ENCODE measurements around the gene STUB1.
A peak's percentile ranks its signal among the peaks of the same experiment; 100 is the strongest.

The STUB1 gene

DNA sequence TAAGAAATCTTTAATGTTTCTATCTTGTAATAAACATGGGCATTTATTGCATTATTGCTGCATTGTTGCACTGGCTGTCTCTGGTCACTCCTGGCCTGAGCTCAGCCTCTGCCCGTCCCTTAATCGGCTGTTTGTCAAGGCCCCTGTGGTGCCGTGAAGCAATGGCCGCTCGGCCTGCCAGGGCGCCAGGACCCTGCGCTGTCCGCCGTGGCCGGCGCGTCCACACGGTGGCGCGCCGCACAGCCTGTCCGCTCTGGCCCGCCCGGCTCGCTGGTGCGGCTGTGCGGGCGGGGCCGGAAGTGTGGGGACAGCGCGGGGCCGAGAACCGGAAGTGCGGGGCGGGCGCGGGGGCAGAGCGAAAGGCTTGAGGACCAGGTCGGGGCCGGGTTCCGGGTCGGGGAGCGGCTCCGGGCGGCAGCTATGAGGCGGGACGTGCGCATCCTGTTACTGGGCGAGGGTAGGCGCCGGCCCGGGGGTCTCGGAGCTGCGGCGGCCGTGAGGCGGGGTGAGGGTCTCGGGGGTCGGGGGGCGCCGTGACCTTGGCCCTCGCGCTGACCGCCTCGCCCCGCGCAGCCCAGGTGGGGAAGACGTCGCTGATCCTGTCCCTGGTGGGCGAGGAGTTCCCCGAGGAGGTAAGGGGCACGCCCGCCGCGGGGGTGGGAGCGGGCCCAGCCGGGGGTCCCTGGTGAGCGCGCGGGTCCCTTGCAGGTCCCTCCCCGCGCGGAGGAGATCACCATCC, 12.3 kb upstream of the STUB1 start, which contains the start of gene RHOT2:
TSS of gene RHOT2 (plus strand) at position 353 of the 739 bp plus-strand sequence. CDS start at position 421, 68 bp downstream.
- peak; percentile 48 to 80 for DNase-seq

DNA sequence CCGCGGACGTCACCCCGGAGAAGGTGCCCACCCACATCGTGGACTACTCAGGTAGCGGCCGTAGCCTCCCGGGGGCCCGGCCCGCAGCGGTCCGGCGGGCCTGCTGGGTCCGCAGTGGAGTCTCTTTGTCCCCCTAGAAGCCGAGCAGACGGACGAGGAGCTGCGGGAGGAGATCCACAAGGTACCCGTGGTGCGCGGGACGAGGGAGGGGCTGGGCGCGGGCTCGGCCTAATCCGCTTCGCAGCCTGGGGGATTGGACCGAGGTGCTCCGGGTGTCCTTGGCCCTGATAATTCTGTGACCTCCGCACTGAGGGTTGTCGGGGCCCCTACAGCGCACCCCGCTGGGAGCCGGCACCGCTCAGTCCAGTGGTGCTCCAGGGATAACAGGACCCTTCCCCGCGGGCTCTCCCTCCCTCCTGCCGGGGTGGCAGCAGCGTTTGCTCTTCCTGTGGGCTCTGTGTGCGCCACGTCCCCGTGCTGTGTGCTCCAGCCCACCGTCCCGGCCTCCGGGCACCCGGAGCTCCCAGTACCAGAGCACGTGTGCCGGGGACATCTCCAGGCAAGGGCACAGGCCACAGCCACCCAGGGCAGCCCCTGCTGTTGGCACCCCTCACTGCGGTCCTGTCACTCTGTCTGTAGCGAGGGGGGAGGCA, 11.6 kb upstream of the STUB1 start:
- no peak for DNase-seq

DNA sequence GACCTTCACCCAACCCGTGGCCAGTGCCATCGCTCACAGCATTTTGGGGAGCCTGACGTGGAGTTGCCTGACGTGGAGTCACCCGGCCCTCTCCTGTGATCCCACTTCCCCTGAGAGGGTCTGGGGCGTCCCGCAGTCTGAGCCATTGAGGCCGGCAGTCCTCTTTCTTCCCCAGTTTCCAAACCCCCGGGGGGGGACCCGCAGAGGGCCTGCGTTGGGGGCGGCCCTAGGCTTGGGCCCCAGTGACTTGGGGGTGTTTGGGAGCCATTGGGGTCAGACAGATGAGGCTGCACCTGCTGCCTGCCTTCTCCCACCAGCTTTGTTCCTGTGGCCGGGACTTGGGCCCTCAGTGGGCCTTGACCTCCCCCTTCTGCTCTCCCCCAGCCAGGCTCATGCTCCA, 10.5 kb upstream of the STUB1 start:
- no peak for DNase-seq

DNA sequence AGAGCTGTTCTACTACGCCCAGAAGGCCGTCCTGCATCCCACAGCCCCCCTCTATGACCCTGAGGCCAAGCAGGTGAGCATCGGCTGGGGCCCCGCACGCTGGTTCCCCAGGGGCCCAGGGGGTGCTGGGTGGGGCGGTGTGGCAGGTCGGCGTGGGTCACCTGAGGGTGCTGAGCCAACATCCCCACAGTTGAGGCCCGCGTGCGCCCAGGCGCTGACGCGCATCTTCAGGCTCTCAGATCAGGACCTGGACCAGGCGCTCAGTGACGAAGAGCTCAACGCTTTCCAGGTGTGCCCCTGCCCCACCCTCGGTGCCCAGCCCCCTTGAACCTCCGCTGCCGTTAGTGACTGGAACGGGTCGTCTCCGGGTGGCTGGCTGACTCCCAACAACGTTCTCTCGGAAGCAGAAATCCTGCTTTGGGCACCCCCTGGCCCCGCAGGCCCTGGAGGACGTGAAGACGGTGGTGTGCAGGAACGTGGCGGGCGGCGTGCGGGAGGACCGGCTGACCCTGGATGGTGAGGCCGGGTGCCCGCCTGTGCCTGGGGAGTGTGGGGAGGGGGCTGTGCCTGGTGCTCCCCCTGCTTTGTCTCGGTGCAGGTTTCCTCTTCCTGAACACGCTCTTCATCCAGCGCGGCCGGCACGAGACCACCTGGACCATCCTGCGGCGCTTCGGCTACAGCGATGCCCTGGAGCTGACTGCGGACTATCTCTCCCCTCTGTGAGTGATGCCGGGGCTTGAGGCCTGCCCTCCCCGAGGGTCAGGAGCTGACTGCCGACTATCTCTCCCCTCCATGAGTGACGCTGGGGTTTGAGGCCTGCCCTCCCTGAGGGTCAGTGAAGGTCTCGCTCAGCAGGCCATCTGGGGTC, 9.5 kb upstream of the STUB1 start:
- no peak for DNase-seq

DNA sequence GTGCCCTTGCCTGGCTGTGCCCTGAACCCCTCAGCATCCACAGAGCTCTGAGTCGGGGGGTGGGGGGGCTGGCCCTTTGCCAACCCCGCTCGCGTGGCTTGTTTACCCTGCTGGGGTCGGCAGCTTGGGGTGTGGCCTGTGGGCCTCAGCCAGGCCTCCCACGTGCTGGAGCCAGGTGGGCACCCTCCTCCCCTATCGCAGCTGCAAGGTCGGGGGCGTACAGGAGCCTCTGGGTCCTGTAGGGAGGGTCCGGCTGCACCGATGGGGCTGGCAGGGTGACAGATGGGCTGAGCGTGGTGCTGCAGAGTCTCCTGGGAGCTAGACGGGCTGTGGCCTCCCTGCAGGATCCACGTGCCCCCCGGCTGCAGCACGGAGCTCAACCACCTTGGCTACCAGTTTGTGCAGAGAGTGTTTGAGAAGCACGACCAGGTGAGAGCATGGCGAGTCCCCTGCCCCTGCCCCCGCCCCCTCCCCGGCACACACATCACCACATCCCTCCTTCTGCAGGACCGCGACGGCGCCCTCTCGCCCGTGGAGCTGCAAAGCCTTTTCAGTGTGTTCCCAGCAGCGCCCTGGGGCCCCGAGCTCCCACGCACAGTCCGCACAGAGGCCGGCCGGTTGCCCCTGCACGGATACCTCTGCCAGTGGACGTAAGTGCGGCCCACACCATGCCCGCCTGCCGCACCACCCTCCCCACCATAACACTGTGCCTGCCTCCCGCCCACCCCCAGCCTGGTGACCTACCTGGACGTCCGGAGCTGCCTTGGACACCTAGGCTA, 8.7 kb upstream of the STUB1 start:
- DNase-seq, result no peak

DNA sequence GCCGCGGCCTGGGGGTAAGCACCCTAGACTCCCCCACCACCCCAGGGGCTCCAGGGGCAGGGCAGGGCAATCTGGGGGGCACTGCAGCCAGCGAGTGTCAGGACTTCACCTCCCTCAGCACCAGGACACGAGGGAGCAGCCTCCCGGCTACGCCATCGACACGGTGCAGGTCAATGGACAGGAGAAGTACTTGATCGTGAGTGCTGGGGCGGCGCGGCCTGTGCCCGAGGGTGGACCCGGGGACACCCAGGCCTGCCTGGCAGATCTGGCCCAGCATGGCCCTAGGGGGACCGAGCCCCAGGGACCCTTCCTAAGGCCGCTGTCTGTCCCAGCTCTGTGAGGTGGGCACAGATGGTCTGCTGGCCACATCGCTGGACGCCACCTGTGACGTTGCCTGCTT, 7.8 kb upstream of the STUB1 start:
- DNase-seq, result no peak

DNA sequence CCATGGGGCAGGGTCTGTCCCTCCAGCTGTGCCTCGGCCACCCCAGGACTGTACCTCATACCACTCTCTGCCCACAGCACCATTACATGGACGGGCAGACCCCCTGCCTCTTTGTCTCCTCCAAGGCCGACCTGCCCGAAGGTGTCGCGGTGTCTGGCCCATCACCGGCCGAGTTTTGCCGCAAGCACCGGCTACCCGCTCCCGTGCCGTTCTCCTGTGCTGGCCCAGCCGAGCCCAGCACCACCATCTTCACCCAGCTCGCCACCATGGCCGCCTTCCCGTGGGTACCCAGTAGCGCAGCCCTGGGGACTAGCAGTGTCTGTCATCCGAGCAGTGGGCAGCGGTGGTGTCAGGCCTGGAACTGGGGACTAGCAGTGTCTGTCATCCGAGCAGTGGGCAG, 7.4 kb upstream of the STUB1 start:
- DNase-seq, result no peak

DNA sequence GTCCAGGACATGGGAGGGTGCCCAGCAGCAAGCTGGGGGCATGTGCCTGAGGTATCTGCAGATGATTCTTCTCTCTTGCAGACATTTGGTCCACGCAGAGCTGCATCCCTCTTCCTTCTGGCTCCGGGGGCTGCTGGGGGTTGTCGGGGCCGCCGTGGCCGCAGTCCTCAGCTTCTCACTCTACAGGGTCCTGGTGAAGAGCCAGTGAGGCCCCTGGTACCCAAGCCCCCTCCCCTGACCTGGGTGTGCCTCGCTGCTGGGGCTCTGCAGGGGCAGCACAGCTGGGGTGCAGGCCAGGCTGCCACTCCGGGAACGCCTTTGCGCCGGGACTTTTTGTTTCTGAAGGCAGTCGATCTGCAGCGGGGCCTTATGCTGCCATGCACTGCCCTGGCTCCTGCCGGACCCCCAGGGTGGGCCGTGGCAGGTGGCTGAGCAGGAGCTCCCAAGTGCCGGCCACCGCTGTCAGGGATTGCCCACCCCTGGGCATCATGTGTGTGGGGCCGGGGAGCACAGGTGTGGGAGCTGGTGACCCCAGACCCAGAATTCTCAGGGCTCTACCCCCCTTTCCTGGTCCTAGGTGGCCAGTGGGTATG, 6.7 kb upstream of the STUB1 start:
- DNase-seq, result no peak

DNA sequence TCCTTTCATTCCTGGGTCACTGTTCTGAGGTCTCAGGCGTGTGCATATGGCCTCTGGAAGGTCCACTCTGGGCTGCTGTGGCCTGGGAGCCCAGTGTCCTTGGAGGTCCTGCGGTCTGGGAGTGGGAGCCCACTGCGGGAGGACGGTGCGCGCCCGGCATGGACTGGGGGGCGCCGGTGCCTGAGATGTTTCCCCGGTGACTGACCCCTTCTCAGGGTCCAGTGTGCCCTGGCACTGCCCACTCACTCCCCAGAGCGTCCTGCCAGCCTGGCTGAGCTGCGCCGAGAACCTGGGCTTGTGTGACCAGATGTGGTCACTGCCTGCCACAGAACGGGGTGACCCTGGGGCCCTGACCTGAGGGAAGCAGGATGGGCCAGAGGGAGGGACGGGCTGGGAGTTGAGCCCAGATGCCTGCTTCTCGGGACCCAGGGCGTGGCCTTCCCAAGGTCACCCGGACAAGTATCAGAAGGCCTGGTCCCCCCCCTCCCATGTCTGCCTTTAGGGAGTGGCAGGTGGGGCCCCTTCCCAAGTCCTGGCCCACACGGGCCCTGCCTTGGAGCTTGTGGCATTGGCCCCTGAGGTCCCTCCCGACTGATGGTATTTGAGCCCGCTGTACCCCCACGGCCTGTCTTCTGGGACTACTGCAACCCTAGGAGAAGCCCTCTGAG, 5.9 kb upstream of the STUB1 start:
- no peak for DNase-seq

DNA sequence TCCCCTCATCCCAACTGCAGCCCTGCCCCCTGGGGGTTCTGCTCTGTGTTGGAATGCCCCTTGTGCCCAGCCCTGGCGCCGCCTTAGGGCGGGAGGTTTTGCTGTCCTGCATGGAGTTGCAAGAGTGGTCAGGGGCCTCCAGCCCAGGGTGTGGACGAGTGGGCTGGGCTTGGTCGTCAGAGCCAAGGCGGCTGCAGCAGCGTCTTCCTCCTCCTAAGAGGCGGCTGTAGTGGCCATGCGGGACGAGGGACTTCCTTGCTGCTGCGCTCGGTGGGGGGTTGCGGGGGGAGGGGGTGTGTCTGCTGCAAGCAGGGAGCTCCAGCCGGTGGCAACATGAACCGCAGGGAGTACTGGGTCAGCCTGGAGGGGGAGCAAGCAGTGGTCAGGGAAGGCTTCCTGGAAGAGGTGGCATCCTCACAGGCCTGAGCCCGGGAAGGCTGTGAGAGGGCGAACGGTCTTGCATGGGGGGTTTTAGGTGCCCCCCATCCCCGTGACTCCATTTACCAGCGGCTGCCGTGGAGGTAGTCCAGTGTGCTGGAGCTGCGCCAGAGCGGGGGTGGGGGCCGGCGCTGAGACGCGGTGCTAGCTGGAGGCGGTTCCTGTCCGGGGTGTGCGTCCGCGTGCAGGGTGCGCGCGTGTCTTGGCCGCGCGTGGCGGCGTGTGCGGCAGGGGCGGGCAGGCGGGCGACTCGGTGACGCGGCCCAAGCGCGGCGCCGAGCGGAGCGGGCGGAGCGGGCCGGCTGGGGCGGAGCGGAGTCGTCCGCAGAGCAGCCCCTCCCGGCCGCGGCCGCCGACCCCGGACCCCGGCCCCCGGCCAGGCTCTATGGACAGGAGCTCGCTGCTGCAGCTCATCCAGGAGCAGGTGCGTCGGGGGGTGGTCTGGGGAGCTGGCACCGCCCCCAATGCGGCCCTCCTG, 5.0 kb upstream of the STUB1 start, which contains the start of gene RHBDL1:
TSS of gene RHBDL1 (plus strand) at position 704 of the 916 bp plus-strand sequence. CDS start at position 824, 120 bp downstream.
- DNase-seq, result no peak

DNA sequence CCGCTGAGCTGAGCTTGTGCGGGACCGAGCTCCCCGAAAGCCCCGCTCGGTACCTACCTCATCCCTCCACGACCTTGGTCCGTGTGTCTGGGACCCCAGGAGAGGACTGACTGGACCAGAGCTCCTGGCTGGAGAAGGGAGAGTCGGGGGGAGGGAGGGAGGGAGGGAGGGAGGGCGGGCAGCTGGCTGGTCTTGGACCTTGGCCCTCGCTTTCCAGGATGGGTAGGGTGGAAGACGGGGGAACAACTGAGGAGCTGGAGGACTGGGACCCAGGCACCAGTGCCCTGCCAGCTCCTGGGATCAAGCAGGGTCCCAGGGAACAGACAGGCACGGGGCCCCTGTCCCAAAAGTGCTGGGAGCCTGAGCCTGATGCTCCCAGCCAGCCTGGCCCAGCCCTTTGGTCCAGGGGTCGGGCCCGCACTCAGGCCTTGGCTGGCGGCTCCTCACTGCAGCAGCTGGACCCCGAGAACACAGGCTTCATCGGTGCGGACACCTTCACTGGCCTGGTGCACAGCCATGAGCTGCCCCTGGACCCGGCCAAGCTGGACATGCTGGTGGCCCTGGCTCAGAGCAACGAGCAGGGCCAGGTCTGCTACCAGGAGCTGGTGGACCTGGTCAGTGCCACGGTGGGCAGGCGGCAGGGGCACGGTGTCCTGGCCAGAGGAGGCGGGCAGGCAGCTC, 4.2 kb upstream of the STUB1 start:
- DNase-seq, result no peak

DNA sequence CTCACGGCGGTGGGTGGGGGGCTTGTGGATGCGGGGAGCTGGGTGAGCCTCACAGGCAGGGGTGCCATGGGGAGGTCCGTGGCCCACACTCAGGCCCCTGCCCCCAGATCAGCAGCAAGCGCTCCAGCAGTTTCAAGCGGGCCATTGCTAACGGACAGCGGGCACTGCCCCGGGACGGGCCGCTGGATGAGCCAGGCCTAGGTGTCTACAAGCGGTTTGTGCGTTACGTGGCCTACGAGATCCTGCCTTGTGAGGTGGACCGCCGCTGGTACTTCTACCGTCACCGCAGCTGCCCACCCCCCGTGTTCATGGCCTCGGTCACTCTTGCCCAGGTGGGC, 3.7 kb upstream of the STUB1 start:
- no peak for DNase-seq

DNA sequence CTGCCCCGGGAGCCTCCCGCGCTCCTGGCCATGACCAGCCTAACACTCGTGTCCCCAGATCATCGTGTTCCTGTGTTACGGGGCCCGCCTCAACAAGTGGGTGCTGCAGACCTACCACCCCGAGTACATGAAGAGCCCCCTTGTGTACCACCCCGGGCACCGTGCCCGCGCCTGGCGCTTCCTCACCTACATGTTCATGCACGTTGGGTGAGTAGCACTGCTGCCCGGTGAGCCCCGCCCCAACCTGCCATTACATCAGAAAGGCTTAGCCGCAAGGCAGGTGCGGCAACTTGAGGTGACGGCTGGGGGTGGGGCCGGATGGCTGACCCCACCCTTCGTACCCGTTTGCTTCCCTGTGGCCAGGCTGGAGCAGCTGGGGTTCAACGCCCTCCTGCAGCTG, 3.3 kb upstream of the STUB1 start:
- no peak for DNase-seq

DNA sequence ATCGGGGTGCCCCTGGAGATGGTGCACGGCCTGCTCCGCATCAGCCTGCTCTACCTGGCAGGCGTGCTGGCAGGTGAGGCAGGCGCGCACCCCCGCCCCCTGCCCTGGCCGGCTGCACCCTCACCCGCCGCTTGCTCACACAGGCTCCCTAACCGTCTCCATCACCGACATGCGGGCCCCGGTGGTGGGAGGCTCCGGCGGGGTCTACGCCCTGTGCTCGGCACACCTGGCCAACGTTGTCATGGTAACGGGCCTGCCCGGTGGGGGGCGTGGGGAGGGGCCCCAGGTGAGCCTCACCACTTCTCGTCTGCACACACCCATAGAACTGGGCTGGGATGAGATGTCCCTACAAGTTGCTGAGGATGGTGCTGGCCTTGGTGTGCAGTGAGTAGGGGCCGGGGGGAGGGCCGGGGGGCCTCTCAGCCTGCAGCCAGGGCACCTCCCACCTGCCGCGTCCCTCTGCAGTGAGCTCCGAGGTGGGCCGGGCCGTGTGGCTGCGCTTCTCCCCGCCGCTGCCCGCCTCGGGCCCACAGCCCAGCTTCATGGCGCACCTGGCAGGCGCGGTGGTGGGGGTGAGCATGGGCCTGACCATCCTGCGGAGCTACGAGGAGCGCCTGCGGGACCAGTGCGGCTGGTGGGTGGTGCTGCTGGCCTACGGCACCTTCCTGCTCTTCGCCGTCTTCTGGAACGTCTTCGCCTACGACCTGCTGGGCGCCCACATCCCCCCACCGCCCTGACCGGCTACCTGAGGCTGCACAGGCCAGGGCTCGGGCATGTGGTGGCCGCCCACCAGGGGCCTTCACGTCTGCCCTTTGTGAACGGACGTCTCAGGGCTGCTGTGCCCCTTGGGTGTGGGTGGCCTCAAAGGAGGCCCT, 2.7 kb upstream of the STUB1 start:
- DNase-seq, result no peak

DNA sequence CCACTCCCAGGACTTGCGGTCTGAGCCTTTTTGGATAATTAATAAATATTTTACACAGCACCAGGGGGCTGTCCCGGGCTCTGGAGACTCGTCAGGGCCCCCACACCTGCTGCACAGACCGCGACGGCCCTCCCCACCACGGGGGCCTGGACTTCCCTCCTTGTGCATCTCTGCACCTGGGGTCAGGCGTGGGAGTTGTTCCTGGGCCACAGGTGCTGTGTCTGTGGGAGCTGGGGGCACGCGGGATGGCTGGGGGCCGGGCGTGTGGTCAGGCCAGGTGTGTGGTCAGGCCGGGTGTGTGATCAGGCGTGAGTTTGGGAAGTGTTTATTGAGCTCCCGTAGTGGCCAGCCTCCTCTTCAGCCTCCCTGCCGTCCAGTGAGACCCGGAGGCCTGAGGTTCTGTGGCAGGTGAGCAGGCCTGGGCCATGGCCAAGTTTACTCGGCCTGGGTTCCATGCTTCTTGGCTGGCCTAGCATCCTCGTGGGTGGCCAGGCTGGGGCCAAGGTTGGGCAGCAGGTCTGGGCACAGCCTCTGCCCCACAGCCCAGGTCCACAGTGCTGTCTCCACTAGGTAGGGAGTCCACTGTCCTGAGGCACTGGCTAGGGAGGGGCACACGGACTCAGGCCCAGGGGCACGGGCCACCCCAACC, 1.9 kb upstream of the STUB1 start:
- no peak for DNase-seq

DNA sequence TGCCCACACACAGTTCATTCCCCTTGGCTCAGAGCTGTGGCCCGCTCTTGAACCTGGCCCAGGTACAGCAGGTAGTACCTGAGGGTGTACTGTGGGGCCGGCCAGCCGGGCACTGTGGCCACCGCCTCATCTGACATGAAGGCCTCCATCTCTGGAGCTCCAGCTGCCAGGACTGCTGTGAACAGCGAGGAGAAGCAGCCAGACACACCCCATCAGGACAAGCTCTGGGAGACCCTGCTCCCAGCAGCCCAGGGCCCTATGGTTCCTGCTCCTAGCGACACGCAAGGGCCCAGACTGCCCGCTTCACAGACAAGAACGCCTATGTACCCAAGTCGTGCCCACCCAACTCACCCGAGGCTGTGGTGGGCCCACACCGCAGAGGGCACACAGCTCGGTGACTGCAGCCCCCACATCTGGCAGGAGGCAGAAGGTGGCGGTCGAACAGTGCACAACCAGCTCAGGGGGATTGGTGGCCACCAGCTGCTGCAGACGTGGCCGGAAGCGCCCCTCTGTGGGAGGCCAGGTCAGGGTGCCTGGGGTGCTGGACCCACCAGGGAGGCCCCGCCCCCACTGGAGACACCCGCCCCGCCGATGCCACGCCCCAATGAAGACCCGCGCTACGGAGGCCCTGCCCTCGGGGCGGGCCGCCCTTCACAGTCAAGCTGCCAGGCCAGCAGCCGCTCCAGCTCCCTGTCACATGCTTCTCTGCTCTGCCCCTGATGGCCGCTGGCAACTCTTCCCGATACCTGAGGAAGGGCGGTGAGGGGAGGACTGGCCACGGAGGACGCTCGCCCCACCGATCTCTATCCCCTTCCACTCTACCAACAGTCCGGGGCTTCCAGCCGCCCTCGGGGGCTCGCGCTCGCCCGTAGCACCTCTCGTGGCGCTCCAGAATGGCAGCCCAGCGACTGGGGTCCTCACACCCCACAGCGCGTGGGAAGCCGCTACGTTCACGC, 1.1 kb upstream of the STUB1 start:
- peak in 1 of 2 experiments; percentile 42 for DNase-seq

DNA sequence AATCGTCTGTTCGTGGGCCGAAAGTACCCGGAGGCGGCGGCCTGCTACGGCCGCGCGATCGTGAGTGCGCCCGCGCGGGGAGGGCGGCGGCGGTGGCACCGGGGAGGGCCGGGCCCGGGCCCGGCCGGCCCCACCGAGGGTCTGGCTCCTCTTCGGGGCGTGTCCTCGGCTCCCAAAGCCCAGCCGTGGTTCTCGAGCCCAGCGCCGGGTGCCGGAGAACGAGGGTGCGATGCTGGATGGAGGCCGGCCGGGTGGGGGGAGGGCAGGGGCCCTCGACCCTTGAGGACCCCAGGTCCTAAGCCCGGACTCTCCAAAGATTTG, 375 bp downstream of the STUB1 start:
- no peak for DNase-seq
